Measurements from ENCODE around the gene POMP.
"Not testable (repeated sequence)": the region's sequence is repeated elsewhere in the genome, so short reads cannot be mapped to it uniquely, and the experiment has no call there.

POMP gene

GRCh38 chr13:28693605-28694491, 34.9 kb downstream of the POMP start:
- not testable (repeated sequence) for DNase-seq (ENCODE audit: low read depth in 2 of 2)

GRCh38 chr13:28697441-28697840, 38.5 kb downstream of the POMP start:
- no peak for DNase-seq (ENCODE audit: low read depth in 2 of 2)

GRCh38 chr13:28699246-28699645, 40.3 kb downstream of the POMP start:
- no peak for DNase-seq (ENCODE audit: low read depth in 2 of 2)

- DNase-seq (ENCODE audit: low read depth in 2 of 2), result no peak
Observed at GRCh38 chr13:28704282-28704681, 45.4 kb downstream of the POMP start.

- DNase-seq (ENCODE audit: low read depth in 2 of 2), result no peak
Observed at GRCh38 chr13:28704919-28705318, 46.0 kb downstream of the POMP start.

GRCh38 chr13:28705461-28706083, 46.6 kb downstream of the POMP start:
- no peak for DNase-seq (ENCODE audit: low read depth in 2 of 2)

GRCh38 chr13:28707629-28708427, 48.9 kb downstream of the POMP start:
- DNase-seq (ENCODE audit: low read depth in 2 of 2), result no peak

- DNase-seq (ENCODE audit: low read depth in 2 of 2), result no peak
Observed at GRCh38 chr13:28710161-28710560, 51.2 kb downstream of the POMP start.

- DNase-seq (ENCODE audit: low read depth in 2 of 2), result no peak
Observed at GRCh38 chr13:28714651-28715050, 55.7 kb downstream of the POMP start.

- no peak for DNase-seq (ENCODE audit: low read depth in 2 of 2)
Observed at GRCh38 chr13:28716511-28716910, 57.6 kb downstream of the POMP start.

- DNase-seq (ENCODE audit: low read depth in 2 of 2), result no peak
Observed at GRCh38 chr13:28717170-28717569, 58.2 kb downstream of the POMP start.

- DNase-seq (ENCODE audit: low read depth in 2 of 2), result no peak
Observed at GRCh38 chr13:28718196-28718542, 59.2 kb downstream of the POMP start.

GRCh38 chr13:28718543-28719226, 59.8 kb downstream of the POMP start, which contains the start of gene SLC46A3:
TSS of gene SLC46A3 (minus strand) at chr13:28718970. CDS start at chr13:28717998, 972 bp downstream.
- peak; percentile 90 to 96 for DNase-seq (ENCODE audit: low read depth in 2 of 2)

- no peak for DNase-seq (ENCODE audit: low read depth in 2 of 2)
Observed at GRCh38 chr13:28719227-28720055, 60.5 kb downstream of the POMP start.

GRCh38 chr13:28723806-28724205, 64.9 kb downstream of the POMP start:
- no peak for DNase-seq (ENCODE audit: low read depth in 2 of 2)

- DNase-seq (ENCODE audit: low read depth in 2 of 2), result no peak
Observed at GRCh38 chr13:28725046-28725610, 66.2 kb downstream of the POMP start.

All from stimulated activated CD4-positive, alpha-beta T cell treated with anti-CD3 and anti-CD28 coated beads, Interleukin-15, amount 100 ng/mL, for 48 hours (primary cell).